Esophagus squamous epithelium (tissue), 5 donors: ENCODE data around the gene ABCB11. TPM values are rescaled to one million over a fixed set of nuclear protein-coding genes. Genes with fewer than 3 reads are reported as not detected.
"Not testable (repeated sequence)": the region's sequence is repeated elsewhere in the genome, so short reads cannot be mapped to it uniquely, and the experiment has no call there.

Experiments used
- DNase-seq: peaks from one replicate; lab custom pipeline; 2025; lab: John Stamatoyannopoulos, UW
- H3K27ac ChIP-seq, 4 donors: fragments of 200-600 bp; sonication (generic); one replicate each; pipeline ENCODE4 v1.5.1; 2016 to 2019; ENCODE audit warnings: mild to moderate bottlenecking in 1 of 4
- H3K27me3 ChIP-seq, 4 donors: fragments of 200-600 bp; sonication (generic); 1 replicate in 3 of 4; 2 replicates in 1 of 4; pipeline versions ENCODE4 v1.5.1 to v1.6.0; 2017 to 2021; ENCODE audit warnings: antibody characterized with exemption in 1 of 4
- H3K36me3 ChIP-seq, 3 donors: fragments of 200-600 bp; sonication (generic); one replicate each; pipeline ENCODE4 v1.5.1; 2016 to 2019
- H3K4me1 ChIP-seq, 3 donors: fragments of 200-600 bp; sonication (generic); one replicate each; pipeline ENCODE4 v1.5.1; 2017 to 2019
- H3K4me3 ChIP-seq, 4 donors: fragments of 200-600 bp; sonication (generic); 1 replicate in 3 of 4; 2 replicates in 1 of 4; pipeline ENCODE4 v1.5.1; 2016 to 2019; ENCODE audit warnings: mild to moderate bottlenecking in 2 of 4, moderate library complexity in 1 of 4
- H3K9me3 ChIP-seq, 3 donors: fragments of 200-600 bp; sonication (generic); one replicate each; pipeline ENCODE4 v1.5.1; 2016 to 2019
- CTCF ChIP-seq, 6 experiments: fragments of 450-650 bp in 4 of 6; fragments of 200-600 bp in 2 of 6; sonication (generic) in 2 of 6; IDR thresholded peaks; one replicate each; pipeline ENCODE4 v1.5.1; 2016 to 2019; ENCODE audit warnings: antibody characterized with exemption in 6 of 6, mild to moderate bottlenecking in 4 of 6, moderate library complexity in 4 of 6
- POLR2A ChIP-seq, 4 donors: fragments of 450-650 bp; IDR thresholded peaks; one replicate each; pipeline ENCODE4 v1.6.1; 2017; ENCODE audit warnings: antibody characterized with exemption in 4 of 4, mild to moderate bottlenecking in 4 of 4, moderate library complexity in 3 of 4
- WGBS, 2 donors: methylation state at CpG; one replicate each; pipeline ENCODE4 v1.1.5; 2018; 5-methylcytosine and 5-hydroxymethylcytosine counted together
- intact Hi-C: fragments of 100-400 bp; cut with DNase I; formaldehyde crosslinking; loops from one replicate; pipeline ENCODE4 v1.15.0; 2022
- total RNA-seq, 4 donors: library from RNA; depleted of rRNA; stranded (reverse); fragments of >200 nt; gene quantifications; one replicate each; pipeline ENCODE4 v1.1.0, GENCODE V29; 2016
- donor health status: DM: yes; HTN: yes; CAD: no.

ABCB11 gene
- total RNA-seq, 4 donors from 2014 or later, result 0.18 to 0.68 TPM; not detected in 2

GRCh38 chr2:168874368-168875054 is 156.6 kb downstream of the ABCB11 start:
- no peak overlapping the region for H3K4me3 ChIP-seq
- 91 to 92% methylated on average over 6 of the region's 6 CpGs for WGBS, 2 donors
- DNase-seq, result no peak
- no peak for TF ChIP-seq CTCF (IDR thresholded peaks at IDR 0.05)
- TF ChIP-seq POLR2A (IDR thresholded peaks at IDR 0.05), result no peak
- no peaks in the 10 kb centered on the region for H3K4me1 ChIP-seq
- intact Hi-C loops, result no loop called here
- H3K9me3 ChIP-seq, result no peaks in the 10 kb centered on the region
- no peaks in the 10 kb centered on the region for H3K27me3 ChIP-seq
- no peak overlapping the region for H3K27ac ChIP-seq
- H3K36me3 ChIP-seq, result no peaks in the 10 kb centered on the region

- DNase-seq, H3K4me3 ChIP-seq, H3K27me3 ChIP-seq, H3K9me3 ChIP-seq, H3K27ac ChIP-seq, intact Hi-C loops, H3K36me3 ChIP-seq, H3K4me1 ChIP-seq: not testable (repeated sequence)
- WGBS, 2 donors, result 89 to 93% methylated on average over 3 to 4 of the region's 4 CpGs
Measured at GRCh38 chr2:168870824-168871223, 160.3 kb downstream of the ABCB11 start.

Other genes with a start within 250 kb of the ABCB11 start
- 10 to 100 TPM in 1 of 4 donors, 1 to 10 TPM in 2, under 1 TPM in 1; 0.76 to 15.6 (median 4.2) TPM for gene NOSTRIN, start 228.7 kb downstream of the ABCB11 start, total RNA-seq
- gene SPC25, start 140.9 kb downstream of the ABCB11 start, total RNA-seq, result 10 to 100 TPM in 1 of 4 donors, 1 to 10 TPM in 3; 2.2 to 11.7 (median 4.2) TPM
- gene G6PC2, start 130.0 kb downstream of the ABCB11 start, total RNA-seq, result not detected
- gene DHRS9, start 38.2 kb upstream of the ABCB11 start, total RNA-seq, result 10 to 100 TPM in 3 of 4 donors, 1 to 10 TPM in 1; 2.1 to 19.6 (median 14.3) TPM